Endothelial cell of umbilical vein (primary cell): Measurements from ENCODE around the gene EDA. TPM values are rescaled to one million over a fixed set of nuclear protein-coding genes. Genes with fewer than 3 reads are reported as not detected.

Experiments used
- BruUV-seq: library from RNA; stranded (reverse); fragments of 400-500 nt; replicated peaks from 2 replicates; lab custom pipeline; 2021; lab: Mats Ljungman, UMichigan
- CTCF ChIA-PET: fragments of 300-600, 350-600 bp; sonication (Branson Sonifier 250); formaldehyde crosslinking; loops from one replicate; lab custom pipeline; 2021; ENCODE audit warnings: antibody characterized with exemption, inconsistent platforms; lab: Charles Lee
- POLR2A ChIA-PET: fragments of 300-600, 350-600 bp; sonication (Branson Sonifier 250); formaldehyde crosslinking; loops from one replicate; lab custom pipeline; 2021; ENCODE audit warnings: antibody characterized with exemption, inconsistent platforms; lab: Charles Lee
- DNase-seq: peaks from one replicate; pipeline ENCODE4 v3.0.0-alpha.2; 2011; ENCODE audit warnings: low read depth, low spot score
- FAIRE-seq: peaks from 2 replicates; lab custom pipeline; 2011; peaks lifted over from hg19 to GRCh38; lab: Jason Lieb, UNC
- H2AFZ ChIP-seq: 2 replicates; pipeline ENCODE4 v1.6.0; 2012; ENCODE audit warnings: low read depth, low read length, control low read depth, inconsistent platforms
- H3K27ac ChIP-seq: 2 replicates; pipeline ENCODE4 v1.5.1; 2011; ENCODE audit warnings: low read depth, mild to moderate bottlenecking, control low read depth, low read length, moderate library complexity; ENCODE audit not compliant: insufficient read depth
- H3K27me3 ChIP-seq, 2 experiments: 2 replicates each; pipeline versions ENCODE4 v1.6.0 to v1.6.1; 2011; ENCODE audit warnings: low read length in 2 of 2, mixed read lengths in 1 of 2; ENCODE audit not compliant: control insufficient read depth in 2 of 2, insufficient read depth in 2 of 2
- H3K36me3 ChIP-seq, 2 experiments: 2 replicates in 1 of 2; 3 replicates in 1 of 2; pipeline ENCODE4 v1.5.1; 2011; ENCODE audit warnings: low read length in 2 of 2, mild to moderate bottlenecking in 1 of 2, moderate library complexity in 1 of 2; ENCODE audit not compliant: control insufficient read depth in 2 of 2, insufficient read depth in 2 of 2; ENCODE audit errors: extremely low read depth in 1 of 2
- H3K4me1 ChIP-seq: 3 replicates; pipeline ENCODE4 v1.5.1; 2011; ENCODE audit warnings: mild to moderate bottlenecking, low read length; ENCODE audit not compliant: control insufficient read depth, insufficient read depth; ENCODE audit errors: extremely low read depth
- H3K4me2 ChIP-seq: 2 replicates; pipeline ENCODE4 v1.6.1; 2011; ENCODE audit warnings: low read length, control low read depth, mixed read lengths; ENCODE audit not compliant: insufficient read depth
- H3K4me3 ChIP-seq, 3 experiments: fragments of 200-600 bp in 1 of 3; sonication (generic), shearing (Covaris generic) in 1 of 3; replicated peaks in 1 of 3; 2 replicates each; pipeline ENCODE4 v1.5.1; 2011 to 2016; ENCODE audit warnings: control low read depth in 3 of 3, low read length in 3 of 3, mild to moderate bottlenecking in 2 of 3, inconsistent platforms in 1 of 3, low read depth in 1 of 3, moderate library complexity in 1 of 3; ENCODE audit not compliant: insufficient read depth in 1 of 3
- H3K79me2 ChIP-seq: 2 replicates; pipeline ENCODE4 v1.6.0; 2012; ENCODE audit warnings: low read length, inconsistent platforms; ENCODE audit not compliant: control insufficient read depth, insufficient read depth
- H3K9ac ChIP-seq: replicated peaks from 2 replicates; pipeline ENCODE3; 2011; ENCODE audit warnings: low read length, control low read depth; ENCODE audit not compliant: insufficient read depth; ENCODE audit errors: extremely low read depth
- H3K9me1 ChIP-seq: replicated peaks from 3 replicates; pipeline ENCODE4 v1.6.0; 2011; ENCODE audit warnings: mild to moderate bottlenecking, low read length; ENCODE audit not compliant: control insufficient read depth, insufficient read depth; ENCODE audit errors: extremely low read depth
- H3K9me3 ChIP-seq: replicated peaks from 2 replicates; pipeline ENCODE4 v1.5.1; 2012; ENCODE audit warnings: low read length, inconsistent platforms; ENCODE audit not compliant: control insufficient read depth, insufficient read depth
- H4K20me1 ChIP-seq: replicated peaks from 2 replicates; pipeline ENCODE3; 2011; ENCODE audit warnings: mild to moderate bottlenecking, low read length; ENCODE audit not compliant: control insufficient read depth, insufficient read depth; ENCODE audit errors: extremely low read depth
- CTCF ChIP-seq, 2 donors: IDR thresholded peaks; 1 replicate in 1 of 2; 2 replicates in 1 of 2; pipeline ENCODE4 v1.5.1; 2011; ENCODE audit warnings: low read length in 2 of 2, mild to moderate bottlenecking in 2 of 2, moderate library complexity in 2 of 2, control low read depth in 1 of 2, inconsistent platforms in 1 of 2, low read depth in 1 of 2; ENCODE audit not compliant: insufficient read depth in 1 of 2; ENCODE audit errors: extremely low read depth in 1 of 2
- EZH2 ChIP-seq: IDR thresholded peaks from 2 replicates; pipeline ENCODE4 v1.6.1; 2012; ENCODE audit warnings: borderline replicate concordance, low read depth, mild to moderate bottlenecking, moderate library complexity, low read length, inconsistent platforms; ENCODE audit not compliant: severe bottlenecking
- FOS ChIP-seq: IDR thresholded peaks from 2 replicates; pipeline ENCODE4 v1.6.1; 2011; ENCODE audit warnings: mild to moderate bottlenecking, low read length, moderate library complexity, borderline replicate concordance; ENCODE audit not compliant: insufficient read depth
- GATA2 ChIP-seq: IDR thresholded peaks from 2 replicates; pipeline ENCODE4 v1.7.0; 2011; ENCODE audit warnings: low read depth, mild to moderate bottlenecking, moderate library complexity, mixed read lengths, low read length; ENCODE audit not compliant: insufficient read length, insufficient read depth
- JUN ChIP-seq: IDR thresholded peaks from 2 replicates; pipeline ENCODE4 v1.6.1; 2011; ENCODE audit warnings: borderline replicate concordance, low read depth; ENCODE audit not compliant: insufficient read length, insufficient read depth
- MAX ChIP-seq: IDR thresholded peaks from 2 replicates; pipeline ENCODE4 v1.6.1; 2011; ENCODE audit not compliant: insufficient read depth, insufficient read length
- MYC ChIP-seq: IDR thresholded peaks from one replicate; pipeline ENCODE4 v1.6.1; 2011; ENCODE audit warnings: mild to moderate bottlenecking, low read depth, low read length
- POLR2A ChIP-seq: IDR thresholded peaks from 2 replicates; pipeline ENCODE4 v1.6.1; 2012; ENCODE audit warnings: low read depth, mild to moderate bottlenecking, control low read depth, low read length
- POLR2AphosphoS5 ChIP-seq: IDR thresholded peaks from 2 replicates; pipeline ENCODE4 v1.6.1; 2012; ENCODE audit warnings: low read depth, mild to moderate bottlenecking, control low read depth, low read length, moderate library complexity; ENCODE audit not compliant: insufficient read depth
- dilution Hi-C: fragments of 300-500 bp; cut with MboI; formaldehyde crosslinking; loops from one replicate; pipeline ENCODE4 v1.15.0; 2019; ENCODE audit warnings: low sequenced_read_pairs; ENCODE audit not compliant: extremely low pct_ligation_motif_present
- intact Hi-C: fragments of 100-400 bp; cut with micrococcal nuclease; formaldehyde crosslinking; loops from one replicate; pipeline ENCODE4 v1.10.0; 2022
- polyA plus RNA-seq, 4 experiments: library from polyadenylated mRNA; depleted of rRNA in 3 of 4; stranded (reverse) in 3 of 4; unstranded in 1 of 4; fragments of >200 nt; gene quantifications; 2 replicates each; pipeline versions ENCODE4 v1.2.1 to v1.2.3, GENCODE V29; 2011 to 2012; ENCODE audit warnings: missing spikeins in 1 of 4
- total RNA-seq: library from RNA; stranded (reverse); gene quantifications from 2 replicates; pipeline ENCODE4 v1.2.3, GENCODE V29; 2021

EDA gene
- total and polyA plus RNA-seq, 2 donors (not counting 3 experiments of a cell fraction or from before 2014, with no cell fraction given) = 0.37 to 1.2 TPM

GRCh38 chrX:70041993-70042392 lies 426.1 kb downstream of the EDA start:
- DNase-seq (no peak), FAIRE-seq (no peak)
- ChIA-PET CTCF (interaction anchor here (0.8 kb wide), 1 partner anchor 55 kb away, joined by 4 read pairs; no protein-coding TSS in a partner anchor), POLR2A (no interaction called here)
- Histone ChIP-seq H3K4me3 (no peak overlapping the region), H3K79me2 (no peaks in the 10 kb centered on the region), H3K27me3 (no peaks in the 10 kb centered on the region), H3K4me1 (peaks cover 19% of the 10 kb centered on the region), H3K27ac (no peak overlapping the region), H4K20me1 (no peaks in the 10 kb centered on the region), H3K36me3 (no peaks in the 10 kb centered on the region), H2AFZ (no peak overlapping the region), H3K9me3 (no peaks in the 10 kb centered on the region), H3K4me2 (no peak overlapping the region), H3K9ac (no peak overlapping the region), H3K9me1 (no peaks in the 10 kb centered on the region)
- intact Hi-C loops = no loop called here
- BruUV-seq = no TSS peak
- TF ChIP-seq FOS (no peak), JUN (no peak), POLR2A (no peak), GATA2 (no peak), EZH2 (no peak), CTCF (IDR thresholded peaks at IDR 0.05; ENCODE audit: extremely low read depth in 1 of 2, insufficient read depth in 1 of 2, low read depth in 1 of 2, low read length in 2 of 2) (no peak), MAX (no peak), MYC (no peak), POLR2AphosphoS5 (no peak)
- dilution Hi-C loops = no loop called here
